ENCODE data around the gene PCNP.

PCNP gene

GRCh38 chr3:101571028-101571895 lies 2.7 kb upstream of the PCNP start:
- POLR2A ChIA-PET (ENCODE audit: low non-redundant PET), result no interaction called here
- CTCF ChIA-PET, result interaction anchor here (0.7 kb wide), 1 partner anchor 324 kb away, joined by 3 read pairs; no protein-coding TSS in a partner anchor
- DNase-seq (ENCODE audit: low spot score), result no peak
- no peak overlapping the region for H3K27ac ChIP-seq
- TF ChIP-seq CTCF (conservative IDR thresholded peaks at IDR 0.05; ENCODE audit: low read depth), result no peak

GRCh38 chr3:101574388-101575112 lies 570 bp downstream of the PCNP start:
- peak overlapping the region; percentile 99 for H3K27ac ChIP-seq
- TF ChIP-seq CTCF (conservative IDR thresholded peaks at IDR 0.05; ENCODE audit: low read depth), result no peak
- ChIA-PET CTCF (interaction anchor here (0.6 to 1.8 kb wide), 4 partner anchors 17 to 127 kb away, joined by 3 to 5 read pairs (median 3); partner anchors contain the start of gene ZBTB11), POLR2A (ENCODE audit: low non-redundant PET) (interaction anchor here (1.0 kb wide), 1 partner anchor 102 kb away, joined by 4 read pairs; no protein-coding TSS in a partner anchor)
- DNase-seq (ENCODE audit: low spot score), result no peak

- DNase-seq (ENCODE audit: low spot score), result no peak
- no peak overlapping the region for H3K27ac ChIP-seq
- ChIA-PET POLR2A (ENCODE audit: low non-redundant PET) (no interaction called here), CTCF (no interaction called here)
- no peak for TF ChIP-seq CTCF (conservative IDR thresholded peaks at IDR 0.05; ENCODE audit: low read depth)
Observed at GRCh38 chr3:101577286-101577685, 3.3 kb downstream of the PCNP start.

GRCh38 chr3:101588616-101589015 lies 14.6 kb downstream of the PCNP start:
- no peak for DNase-seq (ENCODE audit: low spot score)
- POLR2A ChIA-PET (ENCODE audit: low non-redundant PET), result interaction anchor here (0.6 kb wide), 1 partner anchor 891 kb away, joined by 3 read pairs; no protein-coding TSS in a partner anchor
- CTCF ChIA-PET, result interaction anchor here (0.7 kb wide), 1 partner anchor 25 kb away, joined by 4 read pairs; no protein-coding TSS in a partner anchor
- TF ChIP-seq CTCF (conservative IDR thresholded peaks at IDR 0.05; ENCODE audit: low read depth), result no peak
- no peak overlapping the region for H3K27ac ChIP-seq

- POLR2A ChIA-PET (ENCODE audit: low non-redundant PET), result no interaction called here
- no peak for DNase-seq (ENCODE audit: low spot score)
- CTCF ChIA-PET, result interaction anchor here (0.7 kb wide), 2 partner anchors 16 to 159 kb away, joined by 3 to 5 read pairs; no protein-coding TSS in a partner anchor
- no peak overlapping the region for H3K27ac ChIP-seq
- no peak for TF ChIP-seq CTCF (conservative IDR thresholded peaks at IDR 0.05; ENCODE audit: low read depth)
Observed at GRCh38 chr3:101591071-101591470, 17.1 kb downstream of the PCNP start.

- ChIA-PET CTCF (no interaction called here), POLR2A (ENCODE audit: low non-redundant PET) (no interaction called here)
- H3K27ac ChIP-seq, result 0 out of 2 replicates have a peak overlapping the region, but pooled peaks have one; percentile 29
- no peak for DNase-seq (ENCODE audit: low spot score)
- TF ChIP-seq CTCF (conservative IDR thresholded peaks at IDR 0.05; ENCODE audit: low read depth), result no peak
Observed at GRCh38 chr3:101602731-101603130, 28.8 kb downstream of the PCNP start.

All from RWPE1 (cell line).